ENCODE measurements around the gene ATP10A.
"Not testable (repeated sequence)": the region's sequence is repeated elsewhere in the genome, so short reads cannot be mapped to it uniquely, and the experiment has no call there.

Gene ATP10A

DNA sequence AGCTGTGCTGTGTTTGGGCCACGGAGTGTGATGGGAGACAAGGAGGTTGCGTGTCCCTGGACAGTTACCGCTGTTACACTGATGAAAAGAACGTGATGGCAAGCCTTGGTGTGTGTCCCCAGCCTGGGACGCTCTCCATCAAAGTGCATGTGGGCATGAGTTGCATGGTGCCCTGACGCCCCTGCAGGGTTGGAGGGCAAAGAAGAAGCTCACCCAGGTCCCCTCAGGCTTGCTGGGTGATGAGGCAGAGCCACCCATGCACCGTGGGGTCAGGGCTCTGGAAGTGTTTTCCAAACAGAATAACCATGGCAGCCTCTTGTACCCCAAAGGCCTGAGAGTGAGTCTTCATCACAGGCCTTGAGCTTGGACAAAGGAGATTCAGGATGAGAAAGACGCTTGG lies 189.2 kb downstream of the ATP10A start:
- DNase-seq = no peak

DNA sequence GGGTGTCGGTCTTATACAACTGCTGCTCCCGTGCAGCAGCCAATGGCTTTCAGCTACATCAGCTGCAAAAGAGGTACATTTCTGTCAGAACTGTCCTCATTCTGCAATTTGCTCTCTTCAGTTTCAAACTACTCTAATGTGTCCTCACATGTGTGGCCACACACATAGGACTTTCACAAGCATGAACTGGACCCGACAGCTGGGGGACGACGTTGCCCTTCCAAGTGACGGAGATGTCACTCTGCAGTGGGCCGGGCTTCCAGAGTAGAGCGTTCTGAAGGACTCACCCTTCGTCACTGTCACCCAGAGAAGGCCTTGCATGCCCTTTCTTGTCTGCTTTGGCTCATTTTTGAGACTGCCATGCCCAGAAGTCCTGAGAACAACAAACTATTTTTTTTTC lies 189.8 kb downstream of the ATP10A start:
- DNase-seq = no peak

DNA sequence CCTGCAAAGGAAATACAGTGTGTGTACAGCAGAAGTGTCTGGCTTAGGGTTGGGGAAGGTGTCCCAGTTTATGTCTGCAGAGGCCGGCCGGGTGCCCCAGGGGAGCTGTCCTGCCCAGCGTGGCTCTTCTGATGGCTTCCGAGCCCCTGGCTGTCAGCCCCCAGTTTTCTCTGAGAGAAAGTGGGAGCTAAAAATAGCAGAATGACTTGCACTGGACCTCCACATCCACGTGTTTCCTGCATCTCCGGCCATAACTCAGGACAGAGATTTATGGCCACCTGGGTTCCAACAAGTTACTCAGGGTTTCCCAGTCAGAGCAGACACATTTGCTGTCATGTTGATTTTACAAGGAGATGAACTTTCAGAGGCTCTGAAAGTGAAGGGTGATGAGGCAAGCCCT lies 192.0 kb downstream of the ATP10A start:
- no peak for DNase-seq

DNA sequence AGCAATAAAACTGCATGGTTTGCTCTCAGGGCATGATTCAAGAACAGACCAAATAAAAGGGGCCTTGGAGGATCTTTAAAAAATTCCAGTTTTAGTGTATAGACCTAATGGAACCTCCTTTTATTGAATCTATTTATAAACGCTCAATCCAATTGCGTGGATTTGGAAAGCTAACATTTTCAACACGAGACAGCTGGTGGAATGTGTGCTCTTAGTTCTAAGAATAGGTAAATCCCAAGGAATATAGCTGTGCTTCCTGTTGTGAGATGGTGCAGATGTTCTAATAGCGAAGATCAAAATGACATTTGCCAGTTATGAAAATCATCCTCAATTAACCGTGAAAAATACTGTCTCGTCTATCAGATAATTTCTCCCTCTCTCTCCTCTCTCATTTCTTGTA lies 192.5 kb downstream of the ATP10A start:
- DNase-seq = no peak

DNA sequence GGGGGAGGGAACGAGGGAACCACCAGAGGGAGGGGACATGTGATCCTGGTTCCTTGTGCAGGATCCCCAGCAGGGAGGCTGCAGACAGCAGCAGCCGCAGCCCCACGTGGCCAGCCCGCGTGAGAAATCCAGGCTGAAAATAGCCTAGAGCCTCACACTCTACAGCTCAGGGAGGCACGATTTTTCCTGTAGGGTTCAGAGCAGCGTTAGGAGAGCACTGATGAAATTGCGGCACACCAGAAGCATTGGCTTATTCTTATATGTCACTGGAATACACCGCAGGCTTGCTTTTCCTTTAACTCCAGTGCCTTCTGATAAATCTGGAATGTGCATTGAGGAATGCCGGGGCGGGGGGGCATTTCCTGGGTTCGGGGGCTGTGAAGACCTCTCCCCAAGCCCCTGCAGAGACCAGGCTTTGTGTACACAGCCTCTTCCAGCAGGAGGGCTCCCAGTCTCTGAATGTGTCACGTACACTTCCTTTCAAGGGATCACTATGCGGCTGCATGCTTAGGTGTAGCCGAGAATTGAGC lies 193.0 kb downstream of the ATP10A start:
- DNase-seq = no peak

DNA sequence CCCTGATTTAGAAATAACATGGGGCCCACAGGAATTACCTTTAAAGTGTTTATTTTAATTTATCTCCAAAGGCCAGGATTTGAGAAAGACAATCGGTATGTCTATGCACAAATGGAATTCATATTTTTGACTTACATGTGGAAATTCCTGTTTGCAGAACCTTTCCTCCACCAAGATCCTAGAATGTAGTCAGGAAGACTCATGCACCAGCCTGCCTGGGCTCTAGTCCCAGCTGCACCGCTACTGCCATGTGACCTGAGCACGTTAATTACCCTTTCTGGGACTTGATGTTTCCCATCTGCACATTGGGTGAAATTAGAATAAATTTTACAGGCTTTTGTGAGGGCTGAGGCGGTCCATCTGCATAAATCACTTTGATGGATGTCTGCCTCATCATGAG lies 194.2 kb downstream of the ATP10A start:
- no peak for DNase-seq

DNA sequence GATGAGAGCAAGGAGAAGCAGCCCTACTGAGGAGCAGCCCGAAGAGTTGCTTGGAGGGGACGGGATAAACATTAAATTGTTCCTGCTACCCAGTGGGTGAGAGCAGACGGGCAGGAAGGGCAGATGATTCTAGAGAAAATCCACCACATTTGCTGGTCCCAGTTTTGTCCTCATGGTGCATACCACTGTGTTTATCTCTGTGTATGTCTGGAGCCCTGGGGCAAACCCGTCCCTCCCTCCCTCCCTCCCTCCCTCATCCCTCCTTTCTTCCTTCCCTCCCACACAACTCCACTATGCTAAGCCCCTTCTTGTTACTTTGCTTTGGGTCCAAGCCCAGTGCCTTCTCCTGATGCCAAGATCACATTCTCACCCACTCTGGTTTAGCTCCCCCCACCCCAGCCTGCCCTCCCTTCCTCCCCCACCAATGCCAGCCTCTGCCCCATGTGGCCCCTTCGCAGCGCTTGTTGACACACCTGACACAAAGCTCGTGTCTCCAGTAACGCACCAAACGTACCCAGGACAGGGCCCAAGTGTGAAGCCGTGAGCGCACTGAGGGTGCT lies 194.8 kb downstream of the ATP10A start:
- DNase-seq = no peak

DNA sequence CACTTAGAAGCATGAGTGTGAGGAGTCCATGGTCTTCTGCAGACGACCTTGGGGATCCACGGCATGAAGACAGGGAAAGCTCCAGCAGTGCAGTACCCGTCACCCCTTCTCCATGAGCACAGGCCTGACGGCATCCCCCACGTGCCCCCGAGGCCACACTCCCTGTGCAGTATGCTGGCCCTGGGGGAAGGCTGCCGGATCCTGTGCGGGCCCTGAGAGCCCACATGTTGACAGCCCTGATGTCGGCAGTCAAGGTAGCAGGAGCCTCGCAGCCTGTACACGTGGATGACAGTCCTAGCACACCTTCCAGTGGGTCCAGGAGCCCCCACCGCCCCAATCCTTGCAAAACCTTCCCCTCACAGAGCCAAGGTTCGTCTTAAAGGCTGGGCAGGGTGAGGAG lies 195.3 kb downstream of the ATP10A start:
- no peak for DNase-seq

DNA sequence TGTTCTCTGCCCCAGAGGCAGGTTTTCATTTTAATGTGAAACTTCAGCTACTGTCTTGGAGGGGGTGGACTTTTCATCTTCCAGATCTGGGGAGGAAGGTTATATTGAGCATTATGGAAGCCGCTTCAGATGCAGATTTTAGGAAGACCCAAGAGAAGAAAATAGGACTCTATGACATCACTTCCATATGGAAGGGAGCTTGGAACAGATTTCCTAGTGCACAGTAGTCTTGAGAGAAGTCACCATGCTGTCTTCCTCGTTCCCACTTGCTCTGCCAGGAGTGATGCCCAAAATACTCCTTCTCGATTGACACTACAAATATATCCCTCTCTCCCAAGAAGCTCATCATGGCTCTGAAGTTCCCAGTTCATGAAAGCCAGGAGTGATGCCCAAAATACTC lies 197.2 kb downstream of the ATP10A start:
- DNase-seq = no peak

DNA sequence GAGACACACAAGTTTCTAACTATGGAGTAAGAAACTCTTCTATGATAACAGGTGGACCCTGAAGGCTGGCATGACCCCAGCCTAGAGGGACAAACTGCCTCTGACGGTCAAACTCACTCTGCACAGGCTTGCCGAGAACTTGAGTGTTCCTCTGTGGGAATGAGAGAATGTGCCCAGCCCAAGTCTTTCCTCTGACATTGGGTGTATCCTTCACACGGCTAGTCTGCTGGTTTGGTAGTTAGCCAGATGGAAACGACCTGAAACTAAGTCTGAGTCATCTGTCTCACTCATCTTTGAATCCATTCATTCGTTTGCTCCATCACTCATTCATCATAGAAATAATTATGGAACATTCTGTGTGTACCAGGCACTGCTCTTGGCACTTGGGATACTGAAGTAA lies 198.4 kb downstream of the ATP10A start:
- no peak for DNase-seq

DNA sequence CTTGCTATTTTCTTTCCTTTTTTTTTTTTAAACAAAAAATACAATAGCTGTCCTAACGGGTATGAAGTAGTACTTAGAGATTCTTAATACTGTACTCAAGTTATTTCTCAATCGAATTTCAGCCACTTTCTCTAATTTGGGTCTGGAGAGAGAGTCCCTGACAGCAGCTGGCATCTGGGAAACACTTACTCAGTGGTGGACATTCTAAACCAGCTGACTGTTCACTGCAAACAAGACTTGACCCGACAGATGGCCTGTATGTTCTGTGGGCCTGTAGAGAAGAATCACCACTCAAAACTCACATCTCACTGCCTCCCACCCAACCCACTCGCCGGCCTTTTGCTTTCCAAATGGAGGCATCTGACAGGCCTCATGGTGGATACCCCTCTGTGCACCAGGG lies 199.6 kb downstream of the ATP10A start:
- DNase-seq = no peak

DNA sequence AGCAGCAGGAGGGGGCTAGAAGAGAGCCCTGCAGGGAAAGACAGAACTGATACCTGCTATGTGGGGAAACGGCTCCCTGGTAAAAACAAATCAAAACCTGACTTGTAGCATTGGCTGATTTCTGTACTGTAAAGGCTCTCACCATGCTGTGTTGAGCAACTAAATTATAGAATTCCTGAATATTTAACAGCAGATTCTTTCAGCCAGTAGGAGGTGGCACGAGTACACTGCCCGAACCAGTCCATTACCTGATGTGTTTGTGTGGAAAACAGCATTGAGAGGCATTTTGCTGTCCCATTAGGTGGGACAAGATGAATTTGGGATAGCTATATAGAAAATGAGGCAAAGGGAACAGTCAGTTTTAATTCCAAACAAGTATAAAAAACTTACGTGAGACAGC lies 201.2 kb downstream of the ATP10A start:
- no peak for DNase-seq

DNA sequence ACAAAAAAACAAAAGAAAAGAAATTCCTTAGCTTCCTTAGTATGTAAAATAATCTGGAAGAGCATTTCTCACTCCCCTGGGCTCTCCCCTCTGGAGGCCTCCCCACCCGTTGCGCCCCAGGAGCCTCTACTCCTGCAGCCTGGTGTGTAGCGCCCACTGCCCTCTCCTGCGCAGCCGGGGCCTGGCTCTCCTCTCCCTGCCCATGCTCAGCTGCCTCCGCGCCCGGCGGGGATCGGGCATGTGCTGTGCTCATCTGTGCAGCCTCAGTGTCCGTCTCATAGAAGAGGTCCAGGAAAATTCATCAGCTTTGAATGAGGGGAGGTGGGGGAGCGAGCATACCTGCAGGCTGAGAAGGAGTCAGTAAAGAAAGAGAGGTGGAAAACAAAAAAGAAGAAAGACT lies 203.9 kb downstream of the ATP10A start:
- no peak for DNase-seq

DNA sequence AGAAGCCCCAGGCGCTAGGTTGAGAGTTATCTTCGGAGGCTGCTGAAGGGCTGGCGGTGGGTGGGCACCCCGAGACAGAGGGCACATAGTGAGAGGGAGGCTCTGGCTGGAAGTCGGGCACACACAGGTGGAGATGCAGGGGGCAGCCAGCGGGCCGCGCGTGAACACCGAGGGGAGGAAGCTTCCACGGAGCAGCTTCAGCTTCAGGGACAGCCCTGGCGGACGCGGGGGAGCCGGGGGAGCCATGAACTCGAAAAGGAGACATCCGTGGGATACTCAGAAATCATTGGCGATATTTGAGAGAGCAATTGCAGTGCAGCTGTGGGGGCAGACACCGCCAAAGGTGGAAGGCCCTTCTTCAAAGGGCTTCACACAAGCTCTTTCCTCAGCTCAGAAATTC lies 204.6 kb downstream of the ATP10A start:
- DNase-seq = no peak

DNA sequence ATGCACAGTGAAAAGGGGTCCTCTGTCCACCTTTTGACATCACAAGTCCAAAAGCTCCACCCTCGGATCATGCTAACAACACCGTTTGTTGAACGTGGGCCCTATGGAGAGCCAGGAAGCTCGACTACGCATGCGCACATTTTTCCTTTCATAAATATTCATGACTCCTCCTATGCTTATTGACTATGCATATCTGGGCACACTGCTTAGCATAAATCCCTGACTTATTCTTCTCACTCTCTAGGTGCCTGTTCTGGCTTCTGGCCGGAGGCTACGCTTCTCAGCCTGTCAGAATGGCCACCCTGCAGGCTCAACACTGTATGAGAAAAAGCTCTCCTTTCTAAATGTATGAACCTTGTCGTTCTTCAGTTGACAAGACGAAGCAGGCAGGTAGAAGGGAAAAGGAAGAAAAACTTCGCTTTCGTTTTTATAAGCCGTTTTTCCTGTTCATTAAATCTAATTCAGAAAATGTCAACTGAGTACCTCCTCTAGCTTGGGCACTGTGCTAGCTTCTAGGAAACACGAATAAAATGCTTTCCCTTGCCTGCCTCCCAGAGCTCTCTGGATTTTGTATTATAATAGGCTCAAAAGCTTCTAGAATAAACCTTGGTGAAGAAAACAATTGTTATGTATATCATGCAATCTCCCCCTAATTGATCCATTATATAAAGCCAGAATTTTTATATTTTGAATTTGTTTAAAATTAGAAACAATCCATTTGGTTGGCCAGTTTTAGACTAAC lies 207.7 kb downstream of the ATP10A start:
- no peak for DNase-seq

DNA sequence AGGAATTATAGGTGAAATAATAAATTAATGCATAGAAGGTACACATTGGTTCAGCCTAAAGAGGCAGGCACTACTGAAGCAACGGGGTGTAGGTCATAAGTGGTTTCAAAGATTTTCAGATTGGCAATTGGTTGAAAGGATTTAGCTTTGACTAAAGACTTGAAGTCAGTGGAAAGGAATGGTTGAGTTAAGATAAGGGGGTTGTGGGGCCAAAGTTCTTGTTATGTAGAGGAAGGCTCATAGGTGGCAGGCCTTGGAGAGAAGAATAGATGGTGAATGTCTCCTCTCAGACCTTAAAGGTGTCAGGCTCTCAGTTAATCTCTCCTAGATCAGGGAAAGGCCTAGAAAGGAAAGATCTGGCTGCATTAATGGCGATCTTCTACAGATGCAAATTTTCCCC lies 209.8 kb downstream of the ATP10A start:
- no peak for DNase-seq

DNA sequence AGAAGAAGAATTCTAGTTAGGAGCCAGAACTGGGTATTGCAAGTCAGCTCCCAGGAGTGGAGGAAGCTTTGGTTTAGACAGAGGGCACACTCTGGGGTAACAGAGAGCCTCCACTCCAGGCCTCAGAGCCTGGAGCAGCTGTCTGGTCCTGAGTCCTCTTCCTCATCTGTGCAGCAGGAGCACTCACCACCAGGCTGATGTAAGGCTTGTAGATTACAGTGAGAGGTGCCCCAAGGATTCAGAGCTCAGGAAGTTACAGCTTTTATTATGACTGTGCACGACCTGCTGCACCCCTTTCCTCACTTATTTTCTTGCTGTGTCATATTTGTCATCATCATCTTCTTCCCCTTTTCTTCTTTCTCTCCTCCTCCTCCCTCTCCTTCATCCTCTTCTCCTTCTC lies 210.4 kb downstream of the ATP10A start:
- DNase-seq = no peak

DNA sequence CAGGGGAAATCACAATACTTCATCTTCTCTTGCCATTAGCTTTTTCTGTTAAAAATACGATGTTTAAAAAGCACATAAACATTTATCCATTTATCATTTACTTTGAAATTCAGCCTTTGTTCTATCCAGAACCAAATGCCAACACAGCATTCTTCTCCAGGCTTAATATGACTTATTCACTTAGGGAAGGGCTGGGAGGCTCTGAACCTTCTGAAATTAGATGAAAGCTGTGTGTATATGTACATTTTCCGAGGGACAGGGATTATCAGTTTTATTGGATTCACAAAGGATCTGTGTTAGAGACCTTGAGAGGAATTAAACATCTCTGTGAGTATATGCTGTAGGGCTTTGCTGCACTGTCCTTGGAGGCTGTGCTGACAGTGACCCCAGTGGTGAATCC lies 213.7 kb downstream of the ATP10A start:
- DNase-seq = no peak

DNA sequence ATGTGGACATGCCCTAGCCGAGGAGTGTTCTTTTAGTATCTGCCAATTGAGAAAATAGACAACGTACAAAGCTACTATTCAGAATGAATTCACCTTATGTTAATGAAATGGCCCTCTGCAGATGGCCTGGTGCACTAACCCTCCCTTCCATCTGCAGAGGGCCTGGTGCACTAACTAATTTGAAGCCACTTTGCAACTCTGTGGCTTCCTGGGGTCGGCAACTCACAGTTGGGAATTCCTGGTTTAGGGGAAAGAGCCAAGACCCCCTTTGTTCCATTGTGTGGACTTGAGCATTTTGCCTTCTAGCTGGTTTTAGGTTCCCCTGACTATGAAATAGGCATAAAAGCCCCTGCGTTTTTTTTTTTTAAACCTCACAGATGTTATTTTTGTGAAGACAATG lies 220.0 kb downstream of the ATP10A start:
- no peak for DNase-seq

DNA sequence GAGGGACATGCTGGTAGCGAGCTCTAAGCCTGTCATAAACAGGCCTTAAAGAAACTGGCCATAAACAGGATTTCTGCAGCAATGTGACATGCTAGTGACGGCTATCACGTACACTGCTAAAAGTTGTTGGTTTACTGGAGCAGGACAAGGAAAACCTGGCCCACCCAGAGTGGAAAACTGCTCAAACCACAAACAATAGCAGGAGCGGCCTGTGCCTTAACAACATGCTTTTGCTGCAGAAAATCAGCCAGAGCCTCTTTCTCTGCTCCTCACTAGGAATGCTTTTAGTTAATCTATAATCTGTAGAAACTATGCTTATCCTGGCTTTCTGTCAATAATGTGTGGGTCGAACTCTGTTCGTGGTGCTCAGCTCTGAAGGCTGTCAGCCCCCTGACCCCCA lies 221.4 kb downstream of the ATP10A start:
- no peak for DNase-seq

DNA sequence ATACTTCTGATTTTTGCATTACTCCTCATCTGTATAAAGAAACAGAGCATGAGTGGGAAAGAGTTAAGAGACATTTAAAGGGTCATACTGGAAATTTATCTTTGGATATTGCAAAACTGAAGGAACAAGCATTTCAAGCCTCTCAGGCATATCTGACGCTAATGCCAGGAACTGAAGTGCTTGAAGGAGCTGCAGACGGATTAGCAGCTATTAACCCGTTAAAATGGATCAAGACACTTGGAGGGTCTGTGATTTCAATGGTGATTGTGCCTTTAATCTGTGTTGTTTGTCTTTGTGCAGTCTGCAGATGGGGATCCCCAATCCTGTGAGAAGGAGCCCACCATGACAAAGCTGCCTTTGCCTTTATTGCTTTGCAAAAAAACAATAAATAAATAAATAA lies 221.8 kb downstream of the ATP10A start:
- no peak for DNase-seq

DNA sequence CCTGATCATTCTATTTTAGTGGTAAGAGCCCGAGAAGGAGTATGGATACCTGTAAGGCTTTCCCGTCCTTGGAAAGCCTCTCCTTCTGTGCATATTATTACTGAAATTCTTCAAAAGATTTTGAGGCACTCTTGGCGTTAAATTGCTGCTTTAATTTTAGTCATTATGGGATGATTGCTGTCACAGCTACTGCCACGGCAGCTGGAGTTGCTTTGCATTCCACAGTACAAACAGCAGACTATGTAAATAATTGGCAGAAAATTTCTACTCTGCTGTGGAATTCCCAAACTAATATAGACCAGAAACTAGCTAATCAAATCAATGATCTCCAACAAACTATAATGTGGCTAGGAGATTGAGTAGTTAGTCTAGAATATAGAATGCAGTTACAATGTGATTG lies 222.2 kb downstream of the ATP10A start:
- DNase-seq = not testable (repeated sequence)

DNA sequence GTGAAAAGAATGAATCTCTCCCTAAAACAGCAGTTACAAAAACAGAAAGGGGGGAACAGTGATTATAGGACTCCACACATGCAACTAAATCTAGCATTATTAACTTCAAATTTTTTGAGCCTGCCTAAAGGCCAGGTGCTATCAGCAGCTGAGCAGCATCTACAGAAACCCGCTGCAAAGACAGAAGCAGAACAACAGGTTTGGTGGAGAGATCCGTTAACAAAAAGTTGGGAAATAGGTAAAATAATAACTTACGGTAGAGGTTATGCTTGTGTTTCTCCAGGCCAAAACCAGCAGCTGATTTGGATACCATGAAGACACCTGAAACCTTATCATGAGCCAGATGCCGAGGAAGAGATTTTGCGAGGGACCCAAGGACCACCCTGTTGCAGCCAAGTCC lies 222.7 kb downstream of the ATP10A start:
- no peak for DNase-seq

DNA sequence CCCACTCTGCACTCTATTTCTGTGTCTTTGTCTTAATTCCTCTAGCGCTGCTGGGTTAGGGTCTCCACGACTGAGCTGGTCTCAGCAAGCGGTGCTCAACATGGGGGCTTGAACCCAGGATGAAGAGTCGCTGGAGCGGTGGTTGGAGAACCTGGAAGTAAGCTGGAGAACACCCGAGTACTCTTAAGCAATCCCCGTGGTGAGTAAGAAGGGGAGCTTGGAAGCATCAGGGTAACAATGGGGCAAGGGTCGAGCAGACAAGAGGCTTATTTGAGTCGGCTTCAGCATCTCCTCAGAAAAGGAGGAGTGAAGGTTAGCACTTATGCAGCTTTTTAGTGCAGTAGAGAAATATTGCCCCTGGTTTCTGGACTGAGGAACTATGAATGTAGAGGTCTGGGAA lies 226.6 kb downstream of the ATP10A start:
- not testable (repeated sequence) for DNase-seq

DNA sequence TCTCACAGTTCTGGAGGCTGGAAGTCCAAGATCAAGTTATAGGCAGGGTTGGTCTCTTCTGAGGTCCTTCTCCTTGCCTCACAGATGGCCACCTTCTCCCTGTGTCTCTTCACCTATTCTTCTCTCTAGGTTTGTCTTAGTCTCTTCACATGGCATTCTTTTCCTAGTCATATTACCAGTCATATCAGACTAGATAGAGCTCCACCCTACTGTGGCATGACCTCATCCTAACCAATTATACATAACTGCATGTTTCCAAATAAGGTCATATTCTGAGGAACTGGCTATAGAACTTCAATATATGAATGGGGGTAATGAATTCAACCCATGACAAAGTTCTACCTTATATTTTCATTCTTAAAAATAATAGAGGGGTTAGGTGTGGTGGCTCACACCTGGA lies 227.9 kb downstream of the ATP10A start:
- no peak for DNase-seq
